ENCODE measurements around the gene TBX3.

TBX3 gene

DNA sequence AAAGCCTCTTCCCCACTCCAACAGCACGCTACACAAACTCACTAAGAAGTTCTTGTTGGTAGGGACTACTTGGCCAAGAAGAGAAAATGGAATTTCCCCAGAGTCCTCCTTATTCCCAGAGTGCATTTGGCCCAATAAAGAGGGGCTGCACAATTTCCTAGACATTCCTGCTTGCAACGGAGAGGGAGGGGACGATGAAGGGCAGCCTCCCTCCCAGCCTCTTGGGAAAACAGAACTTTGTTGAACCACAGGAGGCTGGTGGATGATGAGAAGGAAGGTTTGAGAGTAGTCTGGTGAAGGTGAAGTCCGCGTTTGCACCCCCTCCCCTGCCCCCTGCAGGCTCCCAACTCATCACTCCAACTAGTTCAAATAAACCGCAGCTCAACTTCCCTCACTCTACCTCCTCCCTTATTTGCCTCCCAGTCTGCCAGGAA is 19.1 kb upstream of the TBX3 start:
- H3K27ac ChIP-seq (ENCODE audit: low read depth, low read length) = no peak overlapping the region
- H3K4me3 ChIP-seq (ENCODE audit: low read length) = no peak overlapping the region
- H3K27me3 ChIP-seq (ENCODE audit: control insufficient read depth, insufficient read depth, low read length) = peaks cover 33% of the 10 kb centered on the region
- H3K4me1 ChIP-seq (ENCODE audit: control insufficient read depth, insufficient read depth, low read length) = no peaks in the 10 kb centered on the region
- no peaks in the 10 kb centered on the region for H3K36me3 ChIP-seq (ENCODE audit: control insufficient read depth, insufficient read depth, low read length)
- H3K9ac ChIP-seq (ENCODE audit: low read length) = no peak overlapping the region

DNA sequence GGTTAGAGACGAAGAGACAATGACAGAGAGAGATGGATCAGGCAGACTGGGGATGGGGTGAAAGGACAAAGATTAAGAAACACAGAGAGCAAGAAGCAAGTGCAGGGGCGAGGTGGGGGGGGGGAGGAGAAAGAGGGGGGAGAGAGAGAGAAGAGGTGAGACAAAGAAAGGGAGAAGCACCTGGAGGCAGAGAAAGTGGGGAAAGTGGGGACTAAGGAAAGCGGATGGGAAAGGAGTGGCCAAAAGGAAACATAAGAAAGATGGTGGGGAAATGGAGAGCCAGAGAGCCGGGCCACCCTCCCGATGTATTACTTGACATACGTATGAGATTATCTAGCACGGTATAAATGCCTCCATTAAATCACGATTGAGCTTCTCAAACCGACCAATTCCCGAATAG is 18.5 kb upstream of the TBX3 start:
- no peaks in the 10 kb centered on the region for H3K4me1 ChIP-seq (ENCODE audit: control insufficient read depth, insufficient read depth, low read length)
- H3K4me3 ChIP-seq (ENCODE audit: low read length) = no peak overlapping the region
- H3K36me3 ChIP-seq (ENCODE audit: control insufficient read depth, insufficient read depth, low read length) = no peaks in the 10 kb centered on the region
- no peak overlapping the region for H3K27ac ChIP-seq (ENCODE audit: low read depth, low read length)
- H3K9ac ChIP-seq (ENCODE audit: low read length) = no peak overlapping the region
- peaks cover 33% of the 10 kb centered on the region for H3K27me3 ChIP-seq (ENCODE audit: control insufficient read depth, insufficient read depth, low read length)

DNA sequence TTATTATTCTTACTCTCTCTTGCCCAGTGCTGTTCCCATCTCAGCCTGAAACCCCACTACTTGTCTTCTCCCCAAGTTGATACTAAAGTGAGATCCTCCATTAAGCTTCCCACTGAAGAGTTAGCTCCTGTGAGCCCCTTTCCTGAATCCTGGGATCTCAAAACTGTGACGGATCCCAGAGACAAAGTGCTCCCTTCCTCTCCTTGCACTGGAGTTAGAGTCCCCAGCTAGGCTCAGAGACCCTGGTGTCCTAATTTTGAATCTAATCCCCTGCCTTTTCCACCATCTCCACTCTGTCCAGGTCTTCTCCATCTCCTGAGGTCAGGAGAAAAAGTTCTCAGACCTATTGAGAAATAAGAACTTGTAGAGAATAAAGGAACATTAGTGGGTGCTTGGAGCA is 17.6 kb upstream of the TBX3 start:
- Histone ChIP-seq H3K4me1 (ENCODE audit: control insufficient read depth, insufficient read depth, low read length) (no peaks in the 10 kb centered on the region), H3K27me3 (ENCODE audit: control insufficient read depth, insufficient read depth, low read length) (peaks cover 41% of the 10 kb centered on the region), H3K36me3 (ENCODE audit: control insufficient read depth, insufficient read depth, low read length) (no peaks in the 10 kb centered on the region), H3K4me3 (ENCODE audit: low read length) (no peak overlapping the region), H3K9ac (ENCODE audit: low read length) (no peak overlapping the region), H3K27ac (ENCODE audit: low read depth, low read length) (no peak overlapping the region)

DNA sequence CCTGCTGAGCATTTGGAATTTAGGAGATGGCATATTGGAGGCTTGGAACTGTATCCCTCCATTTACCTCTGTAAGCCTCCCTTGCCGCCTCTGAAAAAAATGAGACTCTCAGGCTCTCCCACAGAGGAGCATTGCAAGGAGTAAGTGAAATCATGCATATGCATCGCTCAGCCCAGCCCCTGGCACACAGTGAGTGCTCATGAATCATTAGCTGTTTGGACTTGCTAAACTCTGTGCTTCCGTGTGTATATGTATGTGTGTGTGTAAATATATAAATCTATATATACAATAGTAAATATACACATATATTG is 17.1 kb upstream of the TBX3 start:
- H3K4me3 ChIP-seq (ENCODE audit: low read length) = no peak overlapping the region
- H3K36me3 ChIP-seq (ENCODE audit: control insufficient read depth, insufficient read depth, low read length) = no peaks in the 10 kb centered on the region
- no peaks in the 10 kb centered on the region for H3K4me1 ChIP-seq (ENCODE audit: control insufficient read depth, insufficient read depth, low read length)
- H3K27ac ChIP-seq (ENCODE audit: low read depth, low read length) = no peak overlapping the region
- H3K9ac ChIP-seq (ENCODE audit: low read length) = no peak overlapping the region
- H3K27me3 ChIP-seq (ENCODE audit: control insufficient read depth, insufficient read depth, low read length) = peaks cover 43% of the 10 kb centered on the region

DNA sequence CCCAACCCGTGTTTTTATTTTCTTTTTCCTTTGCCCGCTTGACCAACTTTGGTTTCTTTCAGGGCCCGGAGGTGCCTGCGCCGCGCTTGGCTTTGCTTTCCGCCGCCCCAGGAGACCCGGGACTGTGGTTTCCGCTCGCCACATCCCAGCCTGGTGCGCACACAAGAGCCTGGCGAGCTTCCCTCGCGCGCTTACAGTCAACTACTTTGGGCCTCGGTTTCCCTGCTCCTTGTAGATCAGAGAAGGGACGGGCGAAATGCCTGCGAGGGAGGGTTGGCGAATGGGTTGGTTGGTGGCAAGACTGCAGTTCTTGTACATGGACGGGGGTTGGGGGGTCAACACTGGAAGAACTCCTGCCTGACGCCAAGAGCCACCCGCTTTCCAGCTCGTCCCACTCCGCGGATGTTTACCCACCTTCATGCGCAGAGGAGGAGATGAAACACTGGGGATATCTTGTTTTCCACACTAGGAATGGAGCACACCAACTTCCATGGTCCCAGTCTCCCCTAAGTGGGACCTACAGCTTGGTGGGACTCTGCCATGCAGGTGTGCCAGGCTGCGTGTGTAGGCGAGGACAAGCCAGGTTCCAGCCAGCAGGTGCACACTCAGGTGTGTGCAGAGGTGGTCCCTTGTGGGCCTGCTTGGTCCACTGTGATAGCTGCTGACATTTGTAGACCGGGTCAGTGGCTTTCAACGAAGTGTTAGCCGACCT is 16.6 kb upstream of the TBX3 start:
- H3K27me3 ChIP-seq (ENCODE audit: control insufficient read depth, insufficient read depth, low read length) = peaks cover 44% of the 10 kb centered on the region

DNA sequence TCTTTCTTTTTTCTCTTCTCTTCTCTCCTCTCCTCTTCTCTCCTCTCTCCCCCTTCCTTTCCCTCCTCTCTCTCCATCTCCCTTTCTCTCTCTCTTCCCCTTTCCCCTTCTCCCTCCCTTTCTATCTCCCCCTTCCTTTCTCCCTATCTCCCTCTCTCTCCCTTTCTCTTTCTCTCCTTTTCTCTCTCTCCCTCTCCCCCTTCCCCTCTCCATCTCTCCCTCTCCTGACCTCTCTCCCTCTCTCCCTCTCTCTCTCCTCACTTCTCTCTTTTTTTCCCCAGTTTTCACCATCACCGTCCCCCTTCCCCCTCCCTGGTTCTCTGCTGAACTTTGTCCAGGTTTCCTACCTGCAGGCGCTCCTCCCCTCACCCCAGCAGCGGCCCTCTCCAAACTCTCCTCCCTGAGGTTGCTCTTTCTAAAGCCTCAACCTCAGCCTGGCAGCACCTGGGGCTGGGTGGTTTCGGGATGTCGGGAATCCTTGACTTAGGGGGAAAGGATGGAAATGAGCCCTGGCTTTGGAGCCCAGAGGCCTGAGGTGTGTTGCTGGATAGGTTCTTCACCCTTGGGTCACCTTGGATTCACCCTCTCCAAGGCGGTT is 14.7 kb upstream of the TBX3 start:
- no peak overlapping the region for H3K9ac ChIP-seq (ENCODE audit: low read length)
- peak overlapping the region; percentile 22 for H3K4me3 ChIP-seq (ENCODE audit: low read length)
- H3K36me3 ChIP-seq (ENCODE audit: control insufficient read depth, insufficient read depth, low read length) = no peaks in the 10 kb centered on the region
- no peaks in the 10 kb centered on the region for H3K4me1 ChIP-seq (ENCODE audit: control insufficient read depth, insufficient read depth, low read length)
- H3K27ac ChIP-seq (ENCODE audit: low read depth, low read length) = no peak overlapping the region
- H3K27me3 ChIP-seq (ENCODE audit: control insufficient read depth, insufficient read depth, low read length) = peaks cover 55% of the 10 kb centered on the region

More for the DNA sequence above, 16.6 kb upstream of the TBX3 start:
- Histone ChIP-seq H3K36me3 (ENCODE audit: control insufficient read depth, insufficient read depth, low read length) (no peaks in the 10 kb centered on the region), H3K4me1 (ENCODE audit: control insufficient read depth, insufficient read depth, low read length) (no peaks in the 10 kb centered on the region), H3K4me3 (ENCODE audit: low read length) (no peak overlapping the region), H3K9ac (ENCODE audit: low read length) (no peak overlapping the region), H3K27ac (ENCODE audit: low read depth, low read length) (no peak overlapping the region)

DNA sequence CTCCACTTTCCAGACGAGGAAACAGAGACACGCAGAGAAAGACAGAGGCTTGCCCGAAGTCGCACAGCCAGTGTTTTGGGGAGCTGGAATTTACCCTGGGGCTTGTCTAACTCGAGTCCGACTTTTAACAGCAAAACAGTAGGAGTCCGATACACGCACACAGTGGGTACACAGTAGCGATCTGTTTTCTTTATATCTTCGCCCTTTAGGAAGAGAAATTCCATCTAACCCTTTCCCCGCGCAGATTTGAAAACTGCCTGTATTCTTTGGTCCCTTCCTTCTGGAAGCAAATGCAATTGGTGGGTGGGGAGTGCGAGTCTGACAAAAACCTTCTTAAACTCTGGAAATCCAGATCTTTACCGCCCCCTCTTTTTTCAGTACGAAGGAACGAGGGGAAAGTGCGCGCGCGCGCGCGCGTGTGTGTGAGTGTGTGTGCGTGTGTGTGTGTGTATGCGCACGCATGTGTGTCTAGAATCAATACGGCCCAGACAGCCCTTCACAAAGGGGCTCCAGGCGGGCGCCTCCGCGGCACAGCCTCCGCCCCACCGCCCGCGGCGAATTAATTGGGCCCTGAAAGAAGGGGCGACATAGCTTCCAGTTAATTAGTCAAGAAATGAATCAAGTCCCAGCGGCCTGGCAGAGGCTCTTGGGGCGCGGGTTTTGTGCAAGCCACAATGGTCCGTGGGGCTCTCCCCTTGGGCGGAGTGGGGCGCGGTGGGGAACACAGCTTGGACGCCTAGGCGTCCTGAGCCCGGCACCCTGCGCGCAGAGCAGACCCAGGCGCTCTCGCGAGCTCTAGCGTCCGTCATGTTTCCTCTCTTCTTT is 14.0 kb upstream of the TBX3 start:
- H3K4me1 ChIP-seq (ENCODE audit: control insufficient read depth, insufficient read depth, low read length) = no peaks in the 10 kb centered on the region
- peaks cover 52% of the 10 kb centered on the region for H3K27me3 ChIP-seq (ENCODE audit: control insufficient read depth, insufficient read depth, low read length)
- no peak overlapping the region for H3K9ac ChIP-seq (ENCODE audit: low read length)
- peak overlapping the region; percentile 22 for H3K4me3 ChIP-seq (ENCODE audit: low read length)
- no peak overlapping the region for H3K27ac ChIP-seq (ENCODE audit: low read depth, low read length)
- no peaks in the 10 kb centered on the region for H3K36me3 ChIP-seq (ENCODE audit: control insufficient read depth, insufficient read depth, low read length)

DNA sequence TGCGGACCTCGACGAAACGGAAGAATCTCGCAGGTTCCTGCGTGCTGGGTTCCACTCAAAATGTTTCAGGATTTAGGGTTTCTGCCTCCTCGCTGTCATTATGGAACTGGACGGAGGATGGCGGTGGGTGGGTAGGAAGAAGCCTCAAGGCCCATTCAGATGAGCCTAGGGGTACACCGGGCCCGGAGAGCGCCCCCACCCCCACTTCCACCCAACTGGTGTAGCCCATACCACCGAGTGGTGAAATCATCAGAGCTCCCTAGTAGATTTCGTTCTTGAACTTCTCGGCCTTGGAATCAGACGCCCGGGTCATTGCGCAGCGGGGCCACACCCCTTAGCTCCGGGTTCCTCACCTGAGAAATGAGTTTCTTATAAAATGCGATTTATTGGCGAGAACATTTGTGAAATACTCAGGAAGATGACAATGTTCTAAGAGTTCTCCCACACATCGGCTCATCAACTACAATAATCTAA is 13.3 kb upstream of the TBX3 start:
- Histone ChIP-seq H3K4me1 (ENCODE audit: control insufficient read depth, insufficient read depth, low read length) (no peaks in the 10 kb centered on the region), H3K36me3 (ENCODE audit: control insufficient read depth, insufficient read depth, low read length) (no peaks in the 10 kb centered on the region), H3K27ac (ENCODE audit: low read depth, low read length) (no peak overlapping the region), H3K9ac (ENCODE audit: low read length) (no peak overlapping the region), H3K27me3 (ENCODE audit: control insufficient read depth, insufficient read depth, low read length) (peaks cover 57% of the 10 kb centered on the region), H3K4me3 (ENCODE audit: low read length) (no peak overlapping the region)

DNA sequence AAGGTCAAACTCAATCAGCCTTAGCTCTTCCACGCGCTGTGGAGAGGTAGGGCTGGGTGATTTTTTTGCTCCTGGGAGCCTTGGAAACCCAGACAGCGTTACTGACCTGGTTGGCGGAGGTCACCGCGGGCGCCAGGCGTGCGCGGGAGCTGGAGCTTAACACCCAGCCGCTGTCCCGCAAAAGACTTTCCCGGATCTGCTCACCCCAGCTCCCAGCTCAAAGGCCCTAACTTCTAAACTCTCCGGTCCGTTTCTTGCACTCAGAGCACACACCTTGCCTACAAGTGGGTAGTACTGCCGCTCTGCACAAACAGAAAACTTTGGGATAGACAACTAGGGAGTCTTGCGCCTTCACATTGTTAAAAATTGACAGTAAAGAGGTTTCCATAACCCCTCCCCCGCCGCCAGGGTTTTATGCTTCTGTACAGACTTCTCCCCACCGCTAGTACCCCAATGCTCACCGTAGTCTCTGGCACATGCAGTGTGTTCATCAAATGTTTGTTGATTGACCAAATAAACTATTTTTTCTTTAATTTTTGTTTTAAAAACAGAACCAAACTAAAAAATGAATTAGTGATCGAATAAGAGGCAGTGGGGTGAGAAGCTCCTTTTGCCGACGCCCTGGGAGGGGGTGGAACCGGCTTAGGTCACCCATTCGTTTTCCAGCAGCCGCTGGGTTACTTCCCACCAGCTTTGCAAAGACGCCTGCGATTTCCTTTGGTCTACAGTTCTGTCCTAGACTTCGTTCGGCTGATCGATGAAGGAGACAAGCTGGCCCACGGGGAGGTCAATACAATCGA is 12.7 kb upstream of the TBX3 start:
- no peaks in the 10 kb centered on the region for H3K4me1 ChIP-seq (ENCODE audit: control insufficient read depth, insufficient read depth, low read length)
- no peak overlapping the region for H3K9ac ChIP-seq (ENCODE audit: low read length)
- no peaks in the 10 kb centered on the region for H3K36me3 ChIP-seq (ENCODE audit: control insufficient read depth, insufficient read depth, low read length)
- H3K4me3 ChIP-seq (ENCODE audit: low read length) = no peak overlapping the region
- H3K27me3 ChIP-seq (ENCODE audit: control insufficient read depth, insufficient read depth, low read length) = peaks cover 55% of the 10 kb centered on the region
- no peak overlapping the region for H3K27ac ChIP-seq (ENCODE audit: low read depth, low read length)

DNA sequence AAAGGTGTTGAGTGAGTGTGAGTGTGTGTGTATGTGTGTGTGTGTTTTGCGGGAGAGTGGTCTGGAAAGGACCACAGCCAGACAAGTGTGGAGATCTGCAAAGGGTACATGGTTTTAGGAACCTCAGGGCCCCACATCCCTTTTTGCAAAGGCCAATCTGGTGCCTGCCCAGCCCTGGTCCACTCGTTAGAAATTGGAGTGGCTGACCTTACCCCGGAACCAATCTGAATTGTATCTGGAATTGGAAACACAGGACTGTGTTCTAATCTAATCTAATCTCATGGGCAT is 11.3 kb upstream of the TBX3 start:
- H3K36me3 ChIP-seq (ENCODE audit: control insufficient read depth, insufficient read depth, low read length) = no peaks in the 10 kb centered on the region
- H3K27me3 ChIP-seq (ENCODE audit: control insufficient read depth, insufficient read depth, low read length) = peaks cover 53% of the 10 kb centered on the region
- H3K4me3 ChIP-seq (ENCODE audit: low read length) = no peak overlapping the region
- no peaks in the 10 kb centered on the region for H3K4me1 ChIP-seq (ENCODE audit: control insufficient read depth, insufficient read depth, low read length)
- H3K27ac ChIP-seq (ENCODE audit: low read depth, low read length) = no peak overlapping the region
- H3K9ac ChIP-seq (ENCODE audit: low read length) = no peak overlapping the region

DNA sequence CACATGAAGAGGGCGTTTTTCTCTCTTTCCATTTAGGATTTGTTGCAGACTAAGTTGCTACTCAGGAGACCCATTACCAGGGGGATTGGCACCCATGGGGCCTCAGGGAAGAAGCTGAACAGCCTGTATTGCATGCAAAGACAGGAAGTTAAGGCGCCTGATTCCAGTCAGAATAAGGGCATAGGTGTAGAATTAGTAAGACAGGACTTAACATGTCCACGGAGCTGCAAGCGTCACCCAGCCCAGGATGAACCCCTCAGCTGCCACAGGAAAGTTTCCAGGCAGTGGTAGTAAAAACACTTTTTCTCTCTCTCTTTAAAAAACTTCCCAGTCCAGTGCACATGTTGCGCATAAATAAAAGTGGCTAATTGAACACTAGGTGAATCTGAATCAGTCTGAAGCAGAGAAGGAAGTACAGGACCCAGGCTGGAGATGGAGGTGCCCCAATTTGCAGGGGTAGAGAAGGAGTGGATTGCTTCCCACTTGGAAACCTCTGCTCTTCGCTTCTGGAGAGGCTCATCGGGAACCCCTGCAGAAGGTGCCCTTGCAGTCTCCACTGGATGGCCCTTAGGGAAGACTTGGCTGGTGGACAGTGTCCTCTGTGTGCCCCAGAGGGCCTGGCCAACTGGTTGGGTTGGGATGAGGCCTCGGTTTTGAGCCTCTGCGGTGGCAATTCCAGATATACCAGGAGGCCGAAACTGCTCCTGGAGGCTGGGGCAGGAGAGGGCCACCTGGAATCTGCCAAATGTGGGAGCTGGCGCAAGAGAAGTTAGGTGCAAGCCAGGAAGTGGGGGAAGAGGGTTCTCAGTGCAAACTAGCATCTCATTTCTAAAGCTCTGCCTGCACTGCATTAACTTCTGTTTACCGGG is 10.7 kb upstream of the TBX3 start:
- Histone ChIP-seq H3K9ac (ENCODE audit: low read length) (no peak overlapping the region), H3K4me1 (ENCODE audit: control insufficient read depth, insufficient read depth, low read length) (no peaks in the 10 kb centered on the region), H3K36me3 (ENCODE audit: control insufficient read depth, insufficient read depth, low read length) (no peaks in the 10 kb centered on the region), H3K4me3 (ENCODE audit: low read length) (no peak overlapping the region), H3K27me3 (ENCODE audit: control insufficient read depth, insufficient read depth, low read length) (peaks cover 48% of the 10 kb centered on the region), H3K27ac (ENCODE audit: low read depth, low read length) (no peak overlapping the region)

Measured in rectal smooth muscle tissue (tissue), 1 donor.